NCI-H345 (cell line): ENCODE measurements around the gene IQCN.

Source experiments
- DNase-seq: peaks from one replicate; lab custom pipeline; 2025; lab: John Stamatoyannopoulos, UW

Gene IQCN

GRCh38 chr19:18266771-18267686 lies 7.2 kb downstream of the IQCN start:
- DNase-seq = no peak

- no peak for DNase-seq
These were observed 8.7 kb downstream of the IQCN start for GRCh38 chr19:18265582-18265981.

DNA sequence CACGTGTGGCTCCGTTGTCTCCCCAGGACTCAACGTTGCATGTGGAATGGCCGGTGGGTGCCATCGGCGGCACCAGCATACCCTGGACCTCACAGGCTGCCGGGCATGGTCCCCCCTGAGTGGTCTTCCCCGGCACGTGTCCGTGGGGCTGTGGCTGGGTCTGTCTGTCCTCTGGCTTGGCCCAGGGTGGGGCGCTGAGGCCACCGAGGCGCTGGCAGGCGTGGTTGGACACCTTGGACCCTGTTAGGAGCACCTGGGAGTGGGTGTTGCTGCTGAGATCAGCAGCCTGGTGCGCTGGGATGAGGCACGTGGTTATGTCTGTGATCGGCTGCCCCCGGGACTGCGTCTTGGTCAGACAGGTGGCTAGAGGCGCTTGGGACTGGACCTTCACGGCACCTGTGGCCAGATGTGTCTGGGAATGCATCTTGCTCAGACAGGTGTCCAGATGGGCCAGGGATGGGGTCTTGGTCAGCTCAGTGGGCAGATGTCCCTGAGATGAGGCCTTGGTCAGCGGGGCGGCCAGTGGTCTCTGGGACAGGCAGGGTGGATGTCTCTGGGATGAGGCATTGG lies 9.2 kb downstream of the IQCN start:
- no peak for DNase-seq

- no peak for DNase-seq
These were observed 10.0 kb downstream of the IQCN start for GRCh38 chr19:18264137-18264854.

DNA sequence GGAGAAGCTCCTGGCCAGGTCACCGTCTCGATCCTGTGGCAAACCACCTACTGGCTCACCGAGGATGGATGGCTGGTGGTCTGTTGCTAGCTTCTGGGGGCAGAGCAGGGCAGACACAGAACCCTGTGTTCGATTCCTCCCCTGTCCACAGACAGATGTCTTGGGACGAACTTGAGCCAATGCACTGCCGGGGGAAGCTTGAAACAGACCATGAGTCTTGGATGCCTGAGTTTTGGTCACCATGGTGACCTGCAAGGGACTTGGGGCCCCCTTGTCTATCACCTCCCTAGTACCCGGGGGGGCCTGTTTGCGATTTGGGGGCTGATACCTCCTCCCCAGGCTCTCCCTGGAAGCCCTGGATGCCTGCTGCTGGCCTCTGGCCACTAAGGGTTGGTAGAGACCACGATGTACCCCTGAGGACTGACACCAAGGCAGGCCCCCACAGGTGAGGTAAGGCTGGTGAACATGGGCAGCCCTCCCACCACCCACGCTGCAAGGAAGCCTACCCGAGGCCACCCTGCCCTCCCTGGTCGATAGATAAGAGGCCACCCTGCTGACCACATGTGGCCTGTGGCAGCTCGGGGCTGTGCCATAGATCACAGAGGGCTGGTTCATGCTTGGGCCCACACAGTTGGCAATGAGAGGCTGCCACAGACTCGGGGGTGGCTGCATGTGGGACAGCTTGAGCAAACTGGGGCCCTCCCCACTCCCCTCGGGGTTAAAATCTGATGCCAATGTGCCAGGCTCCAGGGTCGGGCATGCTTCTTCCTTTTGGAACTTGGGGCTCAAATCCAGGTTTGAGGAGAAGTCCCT lies 10.7 kb downstream of the IQCN start:
- no peak for DNase-seq

- DNase-seq = no peak
These were observed 11.3 kb downstream of the IQCN start for GRCh38 chr19:18262917-18263316.

DNA sequence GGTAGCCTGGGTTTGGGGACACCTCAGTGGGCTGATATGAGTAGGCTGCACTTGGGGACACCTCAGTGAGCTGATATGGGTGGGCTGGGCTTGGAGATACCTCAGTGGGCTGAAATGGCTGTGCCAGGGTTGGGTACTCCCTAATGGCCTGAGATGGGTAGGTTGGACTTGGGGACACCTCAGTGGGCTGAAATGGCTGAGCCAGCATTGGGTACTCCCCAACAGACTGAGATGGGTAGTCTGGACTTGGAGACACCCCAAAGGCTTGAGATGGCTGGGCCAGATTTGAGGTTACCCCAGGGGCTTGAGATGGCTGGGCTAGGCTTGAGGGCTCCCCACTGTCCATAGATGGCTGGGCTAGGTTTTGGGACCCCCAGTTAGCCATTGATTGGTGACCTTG lies 12.1 kb downstream of the IQCN start:
- DNase-seq = no peak

GRCh38 chr19:18261474-18261873 lies 12.8 kb downstream of the IQCN start:
- no peak for DNase-seq

- DNase-seq = no peak
These were observed 14.4 kb downstream of the IQCN start for GRCh38 chr19:18259893-18260292.

GRCh38 chr19:18257503-18258470 lies 16.5 kb downstream of the IQCN start:
- DNase-seq = no peak

DNA sequence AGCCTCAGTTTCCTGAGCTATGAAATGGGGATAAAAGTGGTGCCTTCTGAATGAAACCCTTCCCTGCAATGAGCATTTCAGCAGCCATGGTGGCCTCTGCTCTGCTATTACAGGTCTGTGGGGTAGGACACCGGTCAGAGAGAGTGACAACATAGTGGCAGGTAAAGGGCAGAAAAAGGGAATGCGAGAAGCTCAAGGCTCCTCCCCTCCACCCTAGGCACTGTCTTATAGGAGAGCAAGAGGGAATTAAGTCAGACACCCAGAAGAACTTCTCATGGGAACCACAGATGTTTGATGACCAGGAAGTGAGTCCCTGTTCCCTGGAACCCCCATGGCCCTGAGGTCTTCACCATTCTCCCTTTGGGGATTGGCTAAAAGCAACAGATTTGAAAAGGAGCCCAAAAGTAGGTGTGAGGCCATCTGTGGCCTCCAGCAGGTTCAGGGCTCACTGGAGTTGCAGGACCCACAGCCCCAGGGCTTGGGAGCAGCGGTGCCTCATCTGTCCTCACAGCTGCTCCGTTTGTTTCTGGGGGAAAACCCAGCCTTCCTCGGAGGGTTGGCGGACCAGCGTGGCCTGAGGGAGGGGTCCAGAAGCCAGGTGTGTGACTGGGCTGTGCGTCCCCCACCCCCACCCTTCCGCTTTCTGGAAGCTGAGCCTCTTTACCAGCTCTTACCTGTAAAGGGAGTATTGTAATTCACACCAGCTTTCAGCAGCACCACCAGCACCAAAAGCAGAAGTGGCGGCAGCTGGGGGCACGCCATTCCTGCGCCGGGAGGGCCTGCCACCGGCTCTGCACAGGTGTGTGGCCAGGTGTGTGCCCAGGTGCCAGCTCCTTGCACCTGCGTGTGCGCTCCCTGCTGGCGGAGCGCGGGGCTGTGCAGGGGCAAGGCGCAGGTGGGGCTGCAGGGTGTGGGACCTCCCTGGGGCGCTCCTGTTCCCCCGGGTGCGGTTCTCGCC lies 19.4 kb downstream of the IQCN start:
- peak; percentile 35 for DNase-seq

DNA sequence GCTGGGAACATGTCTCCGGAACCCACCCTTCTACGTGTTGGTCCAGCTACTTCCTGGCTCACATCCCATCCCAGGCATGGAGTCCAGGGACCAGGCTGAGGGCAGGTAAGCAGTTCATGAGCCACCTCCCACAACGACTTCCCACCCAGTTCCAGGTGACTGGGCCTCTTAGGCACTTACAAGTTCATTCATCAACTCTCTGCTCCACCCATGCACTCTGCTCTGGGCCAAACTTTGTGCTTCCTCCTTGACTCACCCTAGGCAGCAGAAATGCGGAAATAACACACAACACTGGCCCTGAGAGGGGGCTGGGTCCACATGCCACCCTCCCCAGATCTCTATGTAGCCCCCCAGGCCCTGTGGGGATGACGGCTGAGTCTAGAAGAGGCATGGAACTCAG lies 20.5 kb downstream of the IQCN start:
- no peak for DNase-seq

DNA sequence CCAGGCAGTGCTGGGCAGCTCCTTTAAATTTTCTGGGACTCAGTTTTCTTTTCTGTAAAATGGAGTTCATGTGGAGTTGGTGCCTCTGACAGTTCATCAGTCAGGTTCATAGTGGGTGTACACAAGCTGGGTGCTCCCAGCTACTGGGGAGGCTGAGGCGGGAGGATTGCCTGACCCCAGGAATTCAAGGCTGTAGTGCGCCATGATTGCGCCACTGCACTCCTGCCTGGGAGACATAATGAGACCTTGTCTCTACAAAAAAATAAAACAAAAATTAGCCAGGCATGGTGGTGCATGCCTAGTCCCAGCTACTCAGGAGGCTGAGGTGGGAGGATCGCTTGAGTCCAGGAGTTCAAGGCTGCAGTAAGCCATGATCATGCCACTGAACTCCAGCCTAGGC lies 21.1 kb downstream of the IQCN start:
- no peak for DNase-seq

- no peak for DNase-seq
These were observed 21.9 kb downstream of the IQCN start for GRCh38 chr19:18252370-18252717.

- peak; percentile 65 for DNase-seq
These were observed 22.5 kb downstream of the IQCN start for GRCh38 chr19:18251587-18252369.

- DNase-seq = no peak
These were observed 24.4 kb downstream of the IQCN start for GRCh38 chr19:18249834-18250233.

GRCh38 chr19:18245297-18245696 lies 29.0 kb downstream of the IQCN start:
- DNase-seq = no peak

DNA sequence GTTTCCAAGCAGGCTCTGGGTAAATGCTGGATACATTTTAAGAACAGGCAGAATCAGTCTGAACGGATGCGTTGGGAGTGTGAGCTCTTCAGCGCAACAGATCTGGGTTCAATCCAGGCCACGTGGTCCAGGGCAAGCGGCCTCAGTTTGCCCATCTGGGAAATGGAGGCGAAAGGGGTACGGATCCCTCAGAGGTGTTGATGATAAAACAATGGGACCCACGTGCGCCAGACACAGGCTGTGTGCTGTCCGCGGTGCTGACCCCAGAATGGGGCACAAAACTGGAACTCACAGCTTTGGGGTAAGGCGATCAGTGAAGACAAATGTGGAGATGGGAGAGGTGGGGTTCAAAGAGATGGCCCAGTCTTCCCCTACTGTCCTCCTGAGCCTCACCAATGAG lies 34.9 kb downstream of the IQCN start:
- DNase-seq = no peak

- DNase-seq = no peak
These were observed 40.1 kb downstream of the IQCN start for GRCh38 chr19:18234194-18234593.
